Endometrial microvascular endothelial cells (primary cell): ENCODE data around the gene FGF19. TPM values are rescaled to one million over a fixed set of nuclear protein-coding genes. Genes with fewer than 3 reads are reported as not detected.

Source experiments
- in situ Hi-C: cut with HindIII; loops from 2 replicates; pipeline ENCODE4 v1.10.0; 2017; ENCODE audit warnings: low sequenced_read_pairs, low pct_unique_long_range_greater_than_20kb; ENCODE audit errors: inconsistent ontology term
- total RNA-seq: library from RNA; depleted of rRNA; stranded (reverse); fragments of >200 nt; gene quantifications from one replicate; pipeline ENCODE4 v1.2.3, GENCODE V29; 2015; ENCODE audit errors: inconsistent ontology term

The FGF19 gene
- not detected for total RNA-seq

DNA sequence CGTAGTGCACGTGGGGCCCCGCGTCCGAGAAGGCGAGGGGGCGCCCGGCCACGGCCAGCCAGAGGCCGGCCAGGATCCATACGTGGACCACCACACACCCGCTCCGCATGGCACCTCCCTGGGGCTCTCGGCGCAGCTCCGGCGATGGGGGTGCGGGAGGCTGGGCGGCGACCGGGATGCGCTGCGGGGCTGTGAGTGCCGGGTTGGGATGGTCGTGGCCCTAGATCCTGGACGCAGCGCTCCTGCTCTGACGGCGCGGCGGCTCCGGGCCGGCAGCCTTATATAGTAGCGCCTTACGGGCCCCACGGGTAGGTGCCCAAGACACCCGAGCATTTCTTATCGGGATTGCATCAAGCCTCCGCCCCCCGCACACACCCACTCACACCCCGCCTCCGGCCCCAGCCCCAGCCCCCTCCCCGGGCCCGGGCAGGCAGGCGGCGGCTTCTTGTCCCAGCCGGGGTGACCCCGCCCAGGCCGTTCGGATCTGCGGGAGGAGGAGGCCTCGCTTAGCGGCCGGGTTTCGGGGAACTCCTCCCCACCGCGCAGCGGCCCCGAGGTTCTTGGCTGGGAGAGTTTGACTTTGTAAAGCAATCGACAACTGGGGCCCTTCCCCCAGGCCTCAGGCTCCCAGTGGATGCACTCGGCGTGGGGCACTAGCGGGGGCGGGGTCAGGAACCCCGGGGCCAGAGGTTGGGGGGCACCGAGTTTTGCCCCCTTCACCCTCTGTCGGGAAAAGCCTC, at the start of gene FGF19:
FGF19 (minus strand) TSS at position 255 of the 740 bp plus-strand sequence; CDS start at position 109, 146 bp downstream.
- in situ Hi-C loops, result no loop called here

DNA sequence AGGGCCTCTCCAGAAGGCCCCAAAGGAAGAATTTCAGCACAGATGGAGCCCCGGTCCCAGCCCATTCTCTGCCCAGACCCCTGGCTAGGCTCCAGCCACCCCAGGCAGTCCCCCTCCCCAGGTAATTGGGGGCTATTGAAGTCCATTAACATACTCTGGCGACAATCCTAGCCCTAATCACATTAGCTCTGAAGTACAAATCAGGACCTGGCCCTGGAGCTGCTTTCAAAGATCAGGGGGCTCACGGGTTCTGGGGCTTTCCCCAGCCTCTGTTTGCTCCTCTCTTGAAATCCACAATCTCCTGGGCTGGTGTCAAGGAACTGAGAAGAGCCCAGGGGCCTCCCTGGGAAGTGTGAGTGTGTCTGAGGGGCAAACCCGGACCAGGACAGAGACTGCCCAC, 49.1 kb upstream of the FGF19 start:
- in situ Hi-C loops, result no loop called here

DNA sequence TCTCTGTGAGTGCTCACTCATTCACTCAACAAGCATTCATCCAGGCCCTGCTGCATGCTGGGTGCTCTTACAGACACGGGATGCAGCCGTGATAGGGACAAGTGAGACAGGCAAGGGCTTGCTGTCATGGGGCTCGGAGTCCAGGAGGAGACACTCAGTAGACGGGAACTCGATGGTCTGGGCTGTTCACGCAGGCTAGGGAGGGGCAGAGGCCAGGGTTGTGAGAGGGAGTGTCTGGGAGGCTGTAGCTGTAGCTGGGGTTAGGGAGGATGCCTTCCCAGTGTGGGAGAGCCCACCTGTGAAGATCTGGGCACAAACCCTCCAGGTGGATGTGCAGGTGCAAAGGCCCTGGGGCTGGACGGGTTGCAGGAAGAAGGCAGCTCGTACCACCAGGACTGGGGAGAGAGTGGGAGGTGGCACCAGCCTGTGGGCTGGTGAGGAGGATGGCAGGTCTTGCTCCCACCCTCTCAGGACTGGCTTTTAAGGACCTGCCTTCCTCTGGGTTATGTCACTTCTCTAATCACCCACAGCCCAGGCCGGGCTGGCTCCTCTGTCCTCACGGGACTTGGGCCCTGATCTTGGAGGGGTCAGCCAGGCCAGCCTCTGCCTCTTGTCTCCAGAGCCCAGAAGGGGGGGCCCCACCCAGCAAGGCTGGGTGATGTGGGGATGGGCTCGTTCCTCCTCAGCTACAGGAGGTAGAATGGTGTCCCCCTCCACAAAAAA, 47.2 kb upstream of the FGF19 start:
- in situ Hi-C loops, result no loop called here

DNA sequence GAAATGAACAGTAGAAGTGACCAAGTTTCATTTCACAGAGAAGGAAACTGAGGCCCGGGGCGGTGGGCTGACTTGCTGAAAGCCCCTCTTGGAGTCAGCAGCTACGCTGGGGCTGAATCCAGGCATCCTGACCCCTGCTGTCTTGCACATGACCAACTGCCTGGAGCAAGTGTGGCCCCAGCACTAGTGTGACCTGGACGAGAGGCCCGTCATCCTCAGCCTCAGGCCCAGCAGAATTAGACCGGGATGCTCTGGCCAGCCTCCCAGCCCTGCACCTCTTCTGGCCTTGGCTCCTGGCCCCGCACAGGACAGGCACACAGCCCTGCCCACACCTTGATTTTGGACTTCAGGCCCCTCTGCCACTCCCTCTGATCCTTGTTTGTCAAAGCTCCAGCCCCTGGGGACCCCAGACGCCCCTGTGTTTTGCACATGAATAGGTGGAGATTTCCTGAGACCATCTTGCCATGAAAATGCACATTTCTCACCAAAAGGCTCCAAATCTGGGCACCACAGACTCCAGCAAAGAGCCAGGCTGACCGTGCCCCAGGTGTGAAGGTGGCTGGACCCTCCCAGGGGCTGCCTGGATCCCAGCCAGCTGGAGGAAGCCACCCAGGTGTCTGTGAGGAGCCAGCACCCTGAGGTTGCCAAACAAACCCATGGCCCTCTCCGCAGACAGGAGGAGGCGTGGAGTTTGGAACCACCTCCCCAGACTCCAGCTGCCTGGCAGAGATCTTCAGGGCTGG, 46.5 kb upstream of the FGF19 start:
- in situ Hi-C loops, result no loop called here

DNA sequence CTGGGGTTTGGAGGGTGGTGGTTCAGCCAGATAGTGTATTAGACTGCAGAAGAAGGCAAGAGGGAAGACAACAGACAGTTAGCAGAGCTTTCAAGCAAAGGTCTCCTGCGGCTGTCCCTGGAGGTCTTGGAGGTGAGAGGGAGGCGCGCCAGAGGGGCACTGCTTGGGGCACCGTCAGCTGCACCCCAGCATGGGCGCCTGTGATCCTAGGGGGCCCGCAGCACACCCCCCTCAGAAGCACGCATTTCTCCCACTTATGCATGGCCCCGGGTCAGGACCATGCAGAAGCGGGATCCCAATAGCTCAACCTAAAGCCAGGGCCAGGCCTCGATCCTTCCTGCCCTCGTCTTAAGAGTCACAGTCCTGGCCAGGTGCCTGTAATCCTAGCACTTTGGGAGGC, 44.8 kb upstream of the FGF19 start:
- in situ Hi-C loops, result no loop called here

GRCh38 chr11:69746752-69747742, 43.2 kb upstream of the FGF19 start:
- in situ Hi-C loops, result no loop called here

DNA sequence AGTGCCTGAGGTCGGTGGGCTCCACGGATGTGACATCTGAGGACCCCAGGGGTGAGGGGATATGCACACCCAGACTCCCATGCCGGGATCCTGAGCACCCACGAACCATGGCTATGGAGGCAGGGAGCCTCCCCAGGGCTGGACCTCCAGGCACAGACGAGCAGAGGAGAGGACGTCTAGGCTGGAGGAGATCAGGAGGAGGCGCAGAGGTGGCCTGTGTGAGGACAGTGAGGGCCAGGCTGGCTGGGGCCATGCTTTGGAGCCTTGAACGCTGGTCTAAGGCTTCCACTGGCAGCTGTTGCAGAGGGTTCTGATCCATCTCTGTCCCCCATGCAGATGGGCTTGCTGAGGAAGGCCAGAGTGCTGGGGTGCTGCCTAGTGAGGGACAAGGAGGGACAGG, 42.3 kb upstream of the FGF19 start:
- in situ Hi-C loops, result no loop called here

DNA sequence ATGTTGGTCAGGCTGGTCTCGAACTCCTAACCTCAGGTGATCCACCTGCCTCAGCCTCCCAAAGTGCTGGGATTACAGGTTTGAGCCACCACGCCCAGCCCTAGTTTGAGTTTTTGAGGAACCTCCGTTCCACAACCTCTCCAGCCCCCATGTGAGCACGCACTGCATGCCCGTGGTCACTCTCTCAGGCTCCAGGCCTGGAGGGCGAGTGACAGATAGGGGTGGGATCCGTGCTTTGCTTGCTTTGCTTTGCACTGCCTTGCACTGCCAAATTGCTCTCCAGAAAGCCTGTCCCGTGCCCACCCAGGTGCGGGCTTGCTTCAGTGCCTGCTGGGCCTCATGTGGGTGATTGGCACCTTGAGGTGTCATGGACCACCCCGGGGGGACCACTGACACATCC, 41.4 kb upstream of the FGF19 start:
- in situ Hi-C loops, result no loop called here

- in situ Hi-C loops, result no loop called here
These were observed 40.6 kb upstream of the FGF19 start for GRCh38 chr11:69744435-69744834.

- in situ Hi-C loops, result no loop called here
These were observed 31.0 kb upstream of the FGF19 start for GRCh38 chr11:69734841-69735240.

- in situ Hi-C loops, result no loop called here
These were observed 30.5 kb upstream of the FGF19 start for GRCh38 chr11:69734367-69734766.

GRCh38 chr11:69732910-69733309, 29.1 kb upstream of the FGF19 start:
- in situ Hi-C loops, result no loop called here

GRCh38 chr11:69731110-69731509, 27.3 kb upstream of the FGF19 start:
- in situ Hi-C loops, result no loop called here

GRCh38 chr11:69730500-69730899, 26.7 kb upstream of the FGF19 start:
- in situ Hi-C loops, result no loop called here

GRCh38 chr11:69729252-69729651, 25.4 kb upstream of the FGF19 start:
- in situ Hi-C loops, result no loop called here

- in situ Hi-C loops, result no loop called here
These were observed 23.4 kb upstream of the FGF19 start for GRCh38 chr11:69727266-69727665.

DNA sequence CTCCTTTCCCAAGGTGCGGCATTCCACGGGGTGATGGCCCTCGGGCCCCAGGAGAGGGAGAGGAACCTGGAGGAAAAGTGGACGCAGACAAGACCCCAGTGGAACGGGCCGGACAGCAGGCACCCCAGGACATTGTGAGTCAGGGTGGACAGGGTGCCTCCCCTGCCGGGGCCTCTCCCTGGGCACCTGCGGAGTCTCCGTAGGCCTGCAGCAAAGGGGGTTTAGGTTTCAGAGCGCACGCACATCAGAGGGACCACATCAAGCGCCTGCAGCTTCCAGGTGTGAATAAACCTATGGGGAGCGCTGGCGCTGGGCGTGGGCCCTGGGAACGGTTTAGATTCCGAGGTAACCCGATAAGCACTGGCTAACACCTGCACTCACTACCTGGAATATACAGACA, 22.7 kb upstream of the FGF19 start:
- in situ Hi-C loops, result no loop called here

- in situ Hi-C loops, result no loop called here
These were observed 22.2 kb upstream of the FGF19 start for GRCh38 chr11:69726019-69726418.

- in situ Hi-C loops, result no loop called here
These were observed 17.9 kb upstream of the FGF19 start for GRCh38 chr11:69721745-69722144.
